Transverse colon (tissue), 4 donors: ENCODE measurements around the gene RBM38. TPM values are rescaled to one million over a fixed set of nuclear protein-coding genes. Genes with fewer than 3 reads are reported as not detected.

Source experiments
- DNase-seq: peaks from one replicate; pipeline ENCODE4 v3.0.0-alpha.2; 2019
- H3K27ac ChIP-seq, 4 donors: fragments of 200-600 bp; sonication (generic); 2 replicates each; pipeline ENCODE4 v1.5.1; 2016 to 2018; ENCODE audit warnings: inconsistent platforms in 4 of 4
- H3K27me3 ChIP-seq: fragments of 200-600 bp; sonication (generic); 2 replicates; pipeline ENCODE4 v1.5.1; 2017; ENCODE audit warnings: inconsistent platforms
- H3K36me3 ChIP-seq, 4 donors: fragments of 200-600 bp; sonication (generic); 2 replicates each; pipeline ENCODE4 v1.5.1; 2017 to 2019; ENCODE audit warnings: inconsistent platforms in 4 of 4
- H3K4me1 ChIP-seq, 4 donors: fragments of 200-600 bp; sonication (generic); 2 replicates each; pipeline ENCODE4 v1.5.1; 2017 to 2020; ENCODE audit warnings: inconsistent platforms in 4 of 4
- H3K4me3 ChIP-seq, 4 donors: fragments of 200-600 bp; sonication (generic); 1 replicate in 1 of 4; 2 replicates in 3 of 4; pipeline versions ENCODE4 v1.5.1 to v1.6.1; 2017 to 2019; ENCODE audit warnings: inconsistent platforms in 4 of 4
- H3K9me3 ChIP-seq, 2 donors: fragments of 200-600 bp; sonication (generic); 2 replicates each; pipeline ENCODE4 v1.5.1; 2017 to 2019; ENCODE audit warnings: inconsistent platforms in 2 of 2
- CTCF ChIP-seq, 5 experiments: fragments of 200-600 bp in 3 of 5; fragments of 450-650 bp in 2 of 5; sonication (generic) in 3 of 5; IDR thresholded peaks; 1 replicate in 2 of 5; 2 replicates in 3 of 5; pipeline ENCODE4 v1.5.1; 2016 to 2017; ENCODE audit warnings: antibody characterized with exemption in 5 of 5, inconsistent platforms in 3 of 5, mild to moderate bottlenecking in 2 of 5, moderate library complexity in 1 of 5
- EP300 ChIP-seq: sonication (generic); formaldehyde crosslinking; IDR thresholded peaks from one replicate; pipeline ENCODE4 v1.6.1; 2017; ENCODE audit warnings: antibody characterized with exemption, low read depth
- POLR2A ChIP-seq: fragments of 450-650 bp; IDR thresholded peaks from one replicate; pipeline ENCODE4 v1.6.1; 2016; ENCODE audit warnings: antibody characterized with exemption, mild to moderate bottlenecking, moderate library complexity
- POLR2AphosphoS5 ChIP-seq, 3 donors: sonication (generic); formaldehyde crosslinking; IDR thresholded peaks; one replicate each; pipeline ENCODE4 v1.6.1; 2016; ENCODE audit warnings: antibody characterized with exemption in 3 of 3
- WGBS, 2 donors: methylation state at CpG; one replicate each; pipeline ENCODE4 v1.1.5; 2018; ENCODE audit warnings: low coverage in 1 of 2; 5-methylcytosine and 5-hydroxymethylcytosine counted together
- in situ Hi-C, 4 donors: fragments of 200-750 bp; cut with MboI; loops; one replicate each; pipeline versions ENCODE4 v1.15.0 to v1.15.1; 2017; ENCODE audit warnings: low sequenced_read_pairs in 3 of 4, low pct_ligation_motif_present in 1 of 4, low pct_unique_long_range_greater_than_20kb in 1 of 4
- intact Hi-C: fragments of 100-400 bp; cut with DNase I; formaldehyde crosslinking; loops from one replicate; pipeline ENCODE4 v1.15.1; 2023; ENCODE audit warnings: low total_unique reads
- total RNA-seq, 4 donors: library from RNA; depleted of rRNA; stranded (reverse); fragments of >200 nt; gene quantifications; one replicate each; pipeline ENCODE4 v1.1.0, GENCODE V29; 2016

The RBM38 gene
- total RNA-seq, 4 donors from 2014 or later, result 26.5 to 37.4 (median 30.4) TPM

- 36% methylated on average over 26 of the region's 27 CpGs; no CpG with 5 or more reads in 1 of the 2 donors for WGBS, 2 donors
- Histone ChIP-seq H3K27ac (peak overlapping the region; percentile 92 to 95 (median 93)), H3K9me3 (no peaks in the 10 kb centered on the region), H3K27me3 (no peaks in the 10 kb centered on the region), H3K4me3 (peak overlapping the region in 1 of 4 donors; percentile 17), H3K36me3 (peaks cover 0 to 8% (median 0%) of the 10 kb centered on the region in 4 donors), H3K4me1 (peaks cover 33 to 90% (median 61%) of the 10 kb centered on the region in 4 donors)
- in situ Hi-C loops (loop anchor here in 2 of 4 donors (25.0 kb wide), 3 partner anchors 189 to 814 kb away; partner anchors contain the start of gene ZBP1 (in 1 of the 2)), intact Hi-C loops (loop anchor here (5.0 kb wide), 2 partner anchors 44 to 84 kb away; no protein-coding TSS in a partner anchor)
- peak; percentile 88 for DNase-seq
- TF ChIP-seq CTCF (IDR thresholded peaks at IDR 0.05) (no peak), POLR2A (peak; percentile 20), POLR2AphosphoS5 (IDR thresholded peaks at IDR 0.05) (peak; percentile 37 to 65 (median 62)), EP300 (peak; percentile 20)
These were observed 7.1 kb downstream of the RBM38 start for GRCh38 chr20:57398231-57398821.

- no peak for DNase-seq
- peaks cover 30 to 90% (median 54%) of the 10 kb centered on the region in 4 donors for H3K4me1 ChIP-seq
These were observed 7.8 kb downstream of the RBM38 start for GRCh38 chr20:57398901-57399535.

GRCh38 chr20:57399587-57400155, 8.5 kb downstream of the RBM38 start:
- Histone ChIP-seq H3K27ac (peak overlapping the region; percentile 92 to 95 (median 93)), H3K4me3 (no peak overlapping the region), H3K9me3 (no peaks in the 10 kb centered on the region), H3K4me1 (peaks cover 34 to 83% (median 49%) of the 10 kb centered on the region in 4 donors), H3K27me3 (no peaks in the 10 kb centered on the region), H3K36me3 (peaks cover 0 to 8% (median 0%) of the 10 kb centered on the region in 4 donors)
- in situ Hi-C loops (loop anchor here in 2 of 4 donors (25.0 kb wide), 3 partner anchors 188 to 813 kb away; partner anchors contain the start of gene ZBP1 (in 1 of the 2)), intact Hi-C loops (loop anchor here (5.0 kb wide), 2 partner anchors 43 to 83 kb away; no protein-coding TSS in a partner anchor)
- DNase-seq, result peak; percentile 55
- 50% methylated on average over 21 of the region's 21 CpGs; no CpG with 5 or more reads in 1 of the 2 donors for WGBS, 2 donors
- peak in 1 of 3 donors; percentile 6 for TF ChIP-seq POLR2AphosphoS5 (IDR thresholded peaks at IDR 0.05)
- no peak for TF ChIP-seq POLR2A
- no peak for TF ChIP-seq EP300
- no peak for TF ChIP-seq CTCF (IDR thresholded peaks at IDR 0.05)

More at GRCh38 chr20:57398901-57399535, 7.8 kb downstream of the RBM38 start:
- no peaks in the 10 kb centered on the region for H3K9me3 ChIP-seq
- H3K27me3 ChIP-seq, result no peaks in the 10 kb centered on the region
- TF ChIP-seq CTCF (IDR thresholded peaks at IDR 0.05) (no peak), EP300 (no peak), POLR2A (no peak), POLR2AphosphoS5 (IDR thresholded peaks at IDR 0.05) (no peak)
- in situ Hi-C loops (loop anchor here in 2 of 4 donors (25.0 kb wide), 3 partner anchors 188 to 813 kb away; partner anchors contain the start of gene ZBP1 (in 1 of the 2)), intact Hi-C loops (loop anchor here (5.0 kb wide), 2 partner anchors 43 to 83 kb away; no protein-coding TSS in a partner anchor)
- peaks cover 0 to 8% (median 0%) of the 10 kb centered on the region in 4 donors for H3K36me3 ChIP-seq
- H3K27ac ChIP-seq, result peak overlapping the region; percentile 92 to 95 (median 93)
- WGBS, 2 donors, result 52% methylated on average over 13 of the region's 13 CpGs; no CpG with 5 or more reads in 1 of the 2 donors
- peak overlapping the region in 1 of 4 donors; percentile 17 for H3K4me3 ChIP-seq
